Erythroblast (primary cell): ENCODE data around the gene SF3B6.
"Not testable (repeated sequence)": the region's sequence is repeated elsewhere in the genome, so short reads cannot be mapped to it uniquely, and the experiment has no call there.

Source experiments
- GATA1 ChIP-seq: IDR thresholded peaks from 2 replicates; pipeline ENCODE4 v1.6.1; 2011; ENCODE audit warnings: low read depth, mild to moderate bottlenecking, control low read depth, low read length, moderate library complexity
- POLR2A ChIP-seq: IDR thresholded peaks from 2 replicates; pipeline ENCODE4 v1.6.1; 2011; ENCODE audit warnings: mild to moderate bottlenecking, low read length

GRCh38 chr2:24043133-24043532, 33.0 kb downstream of the SF3B6 start:
- TF ChIP-seq POLR2A, GATA1: not testable (repeated sequence)
